Esophagus muscularis mucosa (tissue), 3 donors: ENCODE results near the gene ZC3H8.

Experiments used
- POLR2A ChIP-seq: fragments of 450-650 bp; IDR thresholded peaks from one replicate; pipeline ENCODE4 v1.6.1; 2017; ENCODE audit warnings: antibody characterized with exemption, moderate library complexity, mild to moderate bottlenecking, low read depth
- POLR2AphosphoS5 ChIP-seq, 2 donors: sonication (generic); formaldehyde crosslinking; IDR thresholded peaks; one replicate each; pipeline ENCODE4 v1.6.1; 2017; ENCODE audit warnings: antibody characterized with exemption in 2 of 2
- TF ChIP-seq, protein P1 (sequence below), 3 experiments: fragments of 200-600 bp in 2 of 3; fragments of 450-650 bp in 1 of 3; sonication (generic) in 2 of 3; IDR thresholded peaks; one replicate each; pipeline ENCODE4 v1.5.1; 2017 to 2019; ENCODE audit warnings: antibody characterized with exemption in 3 of 3, mild to moderate bottlenecking in 2 of 3, moderate library complexity in 1 of 3

DNA sequence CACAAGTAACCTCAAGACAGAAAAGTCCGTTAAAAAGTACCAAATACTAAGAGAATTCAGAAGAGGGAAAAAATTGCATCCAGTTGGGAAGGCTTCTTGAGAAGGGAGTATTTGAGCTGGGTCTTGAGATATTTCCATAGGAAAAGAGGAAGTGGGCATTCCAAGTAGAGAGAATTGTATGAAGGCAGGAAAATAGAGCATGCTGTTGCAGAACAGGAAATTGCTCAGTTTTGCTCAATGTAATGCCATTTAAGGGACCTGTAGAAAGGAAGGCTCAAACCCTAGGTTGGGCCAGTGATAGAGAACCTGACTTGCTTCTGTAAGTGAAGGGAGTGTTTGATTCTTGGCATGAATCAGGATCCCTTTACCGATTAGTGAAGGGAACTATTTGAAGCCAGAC is 1.0 kb upstream of the ZC3H8 start:
- TF ChIP-seq, protein P1, sequence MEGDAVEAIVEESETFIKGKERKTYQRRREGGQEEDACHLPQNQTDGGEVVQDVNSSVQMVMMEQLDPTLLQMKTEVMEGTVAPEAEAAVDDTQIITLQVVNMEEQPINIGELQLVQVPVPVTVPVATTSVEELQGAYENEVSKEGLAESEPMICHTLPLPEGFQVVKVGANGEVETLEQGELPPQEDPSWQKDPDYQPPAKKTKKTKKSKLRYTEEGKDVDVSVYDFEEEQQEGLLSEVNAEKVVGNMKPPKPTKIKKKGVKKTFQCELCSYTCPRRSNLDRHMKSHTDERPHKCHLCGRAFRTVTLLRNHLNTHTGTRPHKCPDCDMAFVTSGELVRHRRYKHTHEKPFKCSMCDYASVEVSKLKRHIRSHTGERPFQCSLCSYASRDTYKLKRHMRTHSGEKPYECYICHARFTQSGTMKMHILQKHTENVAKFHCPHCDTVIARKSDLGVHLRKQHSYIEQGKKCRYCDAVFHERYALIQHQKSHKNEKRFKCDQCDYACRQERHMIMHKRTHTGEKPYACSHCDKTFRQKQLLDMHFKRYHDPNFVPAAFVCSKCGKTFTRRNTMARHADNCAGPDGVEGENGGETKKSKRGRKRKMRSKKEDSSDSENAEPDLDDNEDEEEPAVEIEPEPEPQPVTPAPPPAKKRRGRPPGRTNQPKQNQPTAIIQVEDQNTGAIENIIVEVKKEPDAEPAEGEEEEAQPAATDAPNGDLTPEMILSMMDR (IDR thresholded peaks at IDR 0.05): no peak
- TF ChIP-seq POLR2AphosphoS5 (IDR thresholded peaks at IDR 0.05) (no peak), POLR2A (no peak)
